Prostate gland (tissue), 2 donors: Measurements from ENCODE around the gene NTN1. TPM values are rescaled to one million over a fixed set of nuclear protein-coding genes. Genes with fewer than 3 reads are reported as not detected.

Experiments
- DNase-seq: peaks from one replicate; pipeline ENCODE4 v3.0.0-alpha.2; 2019; ENCODE audit warnings: low spot score
- H3K27ac ChIP-seq, 2 donors: fragments of 200-600 bp; sonication (generic); 2 replicates each; pipeline ENCODE4 v1.5.1; 2017 to 2019
- H3K27me3 ChIP-seq: fragments of 200-600 bp; sonication (generic); replicated peaks from 2 replicates; pipeline ENCODE4 v1.5.1; 2019; ENCODE audit not compliant: insufficient read depth
- H3K36me3 ChIP-seq, 2 donors: fragments of 200-600 bp; sonication (generic); 1 replicate in 1 of 2; 2 replicates in 1 of 2; pipeline versions ENCODE4 v1.5.1 to v1.8.1; 2017 to 2019
- H3K4me1 ChIP-seq: fragments of 200-600 bp; sonication (generic); replicated peaks from 2 replicates; pipeline ENCODE4 v1.5.1; 2019
- H3K4me3 ChIP-seq, 2 donors: fragments of 200-600 bp; sonication (generic); 2 replicates each; pipeline ENCODE4 v1.5.1; 2017 to 2019
- H3K9me3 ChIP-seq: fragments of 200-600 bp; sonication (generic); 2 replicates; pipeline ENCODE4 v1.5.1; 2017
- CTCF ChIP-seq, 4 experiments: fragments of 200-600 bp in 2 of 4; fragments of 450-650 bp in 2 of 4; sonication (generic) in 2 of 4; IDR thresholded peaks; 1 replicate in 3 of 4; 2 replicates in 1 of 4; pipeline ENCODE4 v1.5.1; 2016 to 2019; ENCODE audit warnings: antibody characterized with exemption in 4 of 4, mild to moderate bottlenecking in 2 of 4, moderate library complexity in 2 of 4
- POLR2A ChIP-seq: fragments of 450-650 bp; IDR thresholded peaks from one replicate; pipeline ENCODE4 v1.6.1; 2016; ENCODE audit warnings: antibody characterized with exemption, mild to moderate bottlenecking
- POLR2AphosphoS5 ChIP-seq: sonication (generic); formaldehyde crosslinking; IDR thresholded peaks from one replicate; pipeline ENCODE4 v1.6.1; 2017; ENCODE audit warnings: antibody characterized with exemption
- WGBS: methylation state at CpG from one replicate; pipeline ENCODE4 v1.1.5; 2018; 5-methylcytosine and 5-hydroxymethylcytosine counted together
- intact Hi-C: fragments of 100-400 bp; cut with DNase I; formaldehyde crosslinking; loops from one replicate; pipeline ENCODE4 v1.14.2; 2022
- total RNA-seq, 2 donors: library from RNA; depleted of rRNA; stranded (reverse); fragments of >200 nt; gene quantifications; one replicate each; pipeline ENCODE4 v1.1.0, GENCODE V29; 2016

The NTN1 gene
- total RNA-seq, 2 donors from 2014 or later, result 9.2 to 11.4 TPM

DNA sequence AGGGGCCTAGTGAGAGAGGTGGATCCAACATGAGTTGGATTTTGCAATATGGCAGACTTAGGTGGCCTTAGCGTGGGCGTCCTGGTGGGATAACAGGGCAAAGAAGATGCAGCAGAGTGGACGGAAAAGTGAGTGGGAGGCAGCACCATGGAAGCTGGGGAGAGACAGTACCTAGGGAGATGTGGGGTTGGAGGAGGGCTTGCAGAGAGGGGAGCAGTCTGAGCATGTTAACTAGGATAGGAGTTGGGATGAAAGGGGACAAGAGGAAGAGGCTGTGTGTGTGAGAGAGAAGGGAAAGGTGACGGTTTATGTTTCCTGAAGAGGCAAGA, 120.1 kb downstream of the NTN1 start:
- 93% methylated on average over 4 of the region's 4 CpGs for WGBS
- no peaks in the 10 kb centered on the region for H3K27me3 ChIP-seq
- no peaks in the 10 kb centered on the region for H3K4me1 ChIP-seq
- intact Hi-C loops, result no loop called here
- no peak for DNase-seq
- H3K4me3 ChIP-seq, result no peak overlapping the region
- H3K36me3 ChIP-seq, result no peaks in the 10 kb centered on the region
- TF ChIP-seq POLR2A, result no peak
- no peak for TF ChIP-seq POLR2AphosphoS5
- TF ChIP-seq CTCF (IDR thresholded peaks at IDR 0.05), result no peak
- no peak overlapping the region for H3K27ac ChIP-seq
- no peaks in the 10 kb centered on the region for H3K9me3 ChIP-seq

GRCh38 chr17:9142772-9143494, 121.6 kb downstream of the NTN1 start:
- Histone ChIP-seq H3K4me1 (no peaks in the 10 kb centered on the region), H3K4me3 (no peak overlapping the region), H3K27ac (no peak overlapping the region), H3K9me3 (no peaks in the 10 kb centered on the region), H3K27me3 (no peaks in the 10 kb centered on the region), H3K36me3 (no peaks in the 10 kb centered on the region)
- TF ChIP-seq POLR2A (no peak), CTCF (IDR thresholded peaks at IDR 0.05) (no peak), POLR2AphosphoS5 (no peak)
- DNase-seq, result no peak
- intact Hi-C loops, result no loop called here
- 80% methylated on average over 10 of the region's 10 CpGs for WGBS

GRCh38 chr17:9144502-9145249, 123.4 kb downstream of the NTN1 start:
- TF ChIP-seq CTCF (IDR thresholded peaks at IDR 0.05) (no peak), POLR2AphosphoS5 (no peak), POLR2A (no peak)
- no peak for DNase-seq
- Histone ChIP-seq H3K36me3 (no peaks in the 10 kb centered on the region), H3K4me3 (no peak overlapping the region), H3K9me3 (no peaks in the 10 kb centered on the region), H3K27me3 (no peaks in the 10 kb centered on the region), H3K27ac (no peak overlapping the region), H3K4me1 (no peaks in the 10 kb centered on the region)
- 67% methylated on average over 19 of the region's 19 CpGs for WGBS
- intact Hi-C loops, result no loop called here

GRCh38 chr17:9146064-9146463, 124.8 kb downstream of the NTN1 start:
- Histone ChIP-seq H3K4me3 (no peak overlapping the region), H3K9me3 (no peaks in the 10 kb centered on the region), H3K4me1 (no peaks in the 10 kb centered on the region), H3K36me3 (no peaks in the 10 kb centered on the region), H3K27me3 (no peaks in the 10 kb centered on the region), H3K27ac (no peak overlapping the region)
- DNase-seq, result no peak
- 55% methylated on average over 4 of the region's 4 CpGs for WGBS
- TF ChIP-seq POLR2AphosphoS5, result no peak
- no peak for TF ChIP-seq CTCF (IDR thresholded peaks at IDR 0.05)
- no peak for TF ChIP-seq POLR2A
- intact Hi-C loops, result no loop called here
